ENCODE data around the gene G6PC1.
"Not testable (repeated sequence)": the region's sequence is repeated elsewhere in the genome, so short reads cannot be mapped to it uniquely, and the experiment has no call there.

The G6PC1 gene

DNA sequence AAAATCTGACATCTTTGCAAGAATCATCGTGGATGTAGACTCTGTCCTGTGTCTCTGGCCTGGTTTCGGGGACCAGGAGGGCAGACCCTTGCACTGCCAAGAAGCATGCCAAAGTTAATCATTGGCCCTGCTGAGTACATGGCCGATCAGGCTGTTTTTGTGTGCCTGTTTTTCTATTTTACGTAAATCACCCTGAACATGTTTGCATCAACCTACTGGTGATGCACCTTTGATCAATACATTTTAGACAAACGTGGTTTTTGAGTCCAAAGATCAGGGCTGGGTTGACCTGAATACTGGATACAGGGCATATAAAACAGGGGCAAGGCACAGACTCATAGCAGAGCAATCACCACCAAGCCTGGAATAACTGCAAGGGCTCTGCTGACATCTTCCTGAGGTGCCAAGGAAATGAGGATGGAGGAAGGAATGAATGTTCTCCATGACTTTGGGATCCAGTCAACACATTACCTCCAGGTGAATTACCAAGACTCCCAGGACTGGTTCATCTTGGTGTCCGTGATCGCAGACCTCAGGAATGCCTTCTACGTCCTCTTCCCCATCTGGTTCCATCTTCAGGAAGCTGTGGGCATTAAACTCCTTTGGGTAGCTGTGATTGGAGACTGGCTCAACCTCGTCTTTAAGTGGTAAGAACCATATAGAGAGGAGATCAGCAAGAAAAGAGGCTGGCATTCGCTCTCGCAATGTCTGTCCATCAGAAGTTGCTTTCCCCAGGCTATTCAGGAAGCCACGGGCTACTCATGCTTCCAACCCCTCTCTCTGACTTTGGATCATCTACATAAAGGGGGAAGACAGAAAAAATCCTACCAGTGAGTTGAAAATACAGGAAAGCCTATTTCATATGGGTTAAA, at the start of gene G6PC1:
Gene G6PC1 (plus strand): TSS at position 340 of the 872 bp plus-strand sequence. CDS start 78 bp downstream, at position 418.
- DNase-seq (ENCODE audit: low spot score) = no peak

DNA sequence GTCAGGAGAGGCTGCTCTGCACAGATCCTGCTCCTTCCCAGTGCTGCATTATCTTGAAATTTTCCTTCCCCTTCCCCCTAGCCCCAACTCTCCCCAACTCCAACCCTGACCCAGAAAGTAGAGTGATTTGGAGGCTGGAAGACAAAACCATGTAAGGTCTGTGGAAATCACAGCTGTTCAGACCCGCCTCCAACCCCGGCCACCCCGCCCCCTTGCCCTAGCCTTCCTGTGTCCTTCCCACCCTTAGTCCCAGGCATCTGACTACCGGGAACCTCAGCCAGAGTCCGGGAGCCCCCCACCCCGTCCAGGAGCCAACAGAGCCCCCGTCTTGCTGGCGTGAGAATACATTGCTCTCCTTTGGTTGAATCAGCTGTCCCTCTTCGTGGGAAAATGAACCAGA, 49.6 kb upstream of the G6PC1 start, which contains the start of gene AOC3:
Gene AOC3 (plus strand): TSS at position 246 of the 400 bp plus-strand sequence. CDS start 145 bp downstream, at position 391.
- DNase-seq (ENCODE audit: low spot score) = no peak

DNA sequence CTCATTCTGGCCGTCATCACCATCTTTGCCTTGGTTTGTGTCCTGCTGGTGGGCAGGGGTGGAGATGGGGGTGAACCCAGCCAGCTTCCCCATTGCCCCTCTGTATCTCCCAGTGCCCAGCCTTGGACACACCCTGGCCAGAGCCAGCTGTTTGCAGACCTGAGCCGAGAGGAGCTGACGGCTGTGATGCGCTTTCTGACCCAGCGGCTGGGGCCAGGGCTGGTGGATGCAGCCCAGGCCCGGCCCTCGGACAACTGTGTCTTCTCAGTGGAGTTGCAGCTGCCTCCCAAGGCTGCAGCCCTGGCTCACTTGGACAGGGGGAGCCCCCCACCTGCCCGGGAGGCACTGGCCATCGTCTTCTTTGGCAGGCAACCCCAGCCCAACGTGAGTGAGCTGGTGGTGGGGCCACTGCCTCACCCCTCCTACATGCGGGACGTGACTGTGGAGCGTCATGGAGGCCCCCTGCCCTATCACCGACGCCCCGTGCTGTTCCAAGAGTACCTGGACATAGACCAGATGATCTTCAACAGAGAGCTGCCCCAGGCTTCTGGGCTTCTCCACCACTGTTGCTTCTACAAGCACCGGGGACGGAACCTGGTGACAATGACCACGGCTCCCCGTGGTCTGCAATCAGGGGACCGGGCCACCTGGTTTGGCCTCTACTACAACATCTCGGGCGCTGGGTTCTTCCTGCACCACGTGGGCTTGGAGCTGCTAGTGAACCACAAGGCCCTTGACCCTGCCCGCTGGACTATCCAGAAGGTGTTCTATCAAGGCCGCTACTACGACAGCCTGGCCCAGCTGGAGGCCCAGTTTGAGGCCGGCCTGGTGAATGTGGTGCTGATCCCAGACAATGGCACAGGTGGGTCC, 49.0 kb upstream of the G6PC1 start:
- not testable (repeated sequence) for DNase-seq (ENCODE audit: low spot score)

DNA sequence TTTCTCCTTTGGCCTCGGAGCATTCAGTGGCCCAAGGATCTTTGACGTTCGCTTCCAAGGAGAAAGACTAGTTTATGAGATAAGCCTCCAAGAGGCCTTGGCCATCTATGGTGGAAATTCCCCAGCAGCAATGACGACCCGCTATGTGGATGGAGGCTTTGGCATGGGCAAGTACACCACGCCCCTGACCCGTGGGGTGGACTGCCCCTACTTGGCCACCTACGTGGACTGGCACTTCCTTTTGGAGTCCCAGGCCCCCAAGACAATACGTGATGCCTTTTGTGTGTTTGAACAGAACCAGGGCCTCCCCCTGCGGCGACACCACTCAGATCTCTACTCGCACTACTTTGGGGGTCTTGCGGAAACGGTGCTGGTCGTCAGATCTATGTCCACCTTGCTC, 48.2 kb upstream of the G6PC1 start:
- DNase-seq (ENCODE audit: low spot score) = no peak

DNA sequence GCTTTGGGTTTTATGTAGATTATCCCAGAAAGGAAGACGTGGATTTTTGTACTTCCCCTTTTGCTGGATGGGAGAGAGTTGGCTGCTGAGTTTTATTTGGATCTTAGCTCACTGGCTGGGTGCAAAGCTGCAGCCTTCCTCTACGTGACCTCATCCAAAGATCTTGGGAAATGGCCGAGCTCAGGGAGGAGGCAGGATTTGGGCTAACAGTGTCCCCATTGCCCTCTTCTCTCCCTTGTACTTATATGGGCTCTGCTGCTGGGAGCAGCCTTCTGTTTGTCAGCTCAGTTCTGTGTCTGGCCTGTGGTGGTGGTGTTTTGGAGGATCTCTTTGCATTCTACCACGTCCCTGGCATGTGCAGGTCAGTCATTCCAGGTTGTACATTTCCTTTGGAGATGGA, 47.6 kb upstream of the G6PC1 start:
- no peak for DNase-seq (ENCODE audit: low spot score)

DNA sequence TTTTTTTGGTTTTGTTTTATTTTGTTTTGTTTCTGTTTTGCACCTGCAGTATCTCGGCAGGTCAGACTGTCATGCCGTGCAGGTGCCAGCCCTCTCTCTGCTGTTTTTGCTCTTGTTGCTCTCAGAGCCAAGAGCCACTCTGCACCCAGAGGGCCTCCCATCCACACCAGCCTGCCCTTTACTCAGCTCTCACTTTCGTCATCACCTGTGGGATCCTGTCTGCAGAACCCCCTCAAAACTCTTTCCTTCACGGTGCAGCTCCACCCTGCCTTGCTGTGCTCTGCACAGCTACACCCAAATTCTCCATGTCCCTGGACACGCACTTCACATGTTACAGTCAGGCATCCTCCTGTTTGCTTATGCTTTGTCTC, 47.0 kb upstream of the G6PC1 start:
- no peak for DNase-seq (ENCODE audit: low spot score)

DNA sequence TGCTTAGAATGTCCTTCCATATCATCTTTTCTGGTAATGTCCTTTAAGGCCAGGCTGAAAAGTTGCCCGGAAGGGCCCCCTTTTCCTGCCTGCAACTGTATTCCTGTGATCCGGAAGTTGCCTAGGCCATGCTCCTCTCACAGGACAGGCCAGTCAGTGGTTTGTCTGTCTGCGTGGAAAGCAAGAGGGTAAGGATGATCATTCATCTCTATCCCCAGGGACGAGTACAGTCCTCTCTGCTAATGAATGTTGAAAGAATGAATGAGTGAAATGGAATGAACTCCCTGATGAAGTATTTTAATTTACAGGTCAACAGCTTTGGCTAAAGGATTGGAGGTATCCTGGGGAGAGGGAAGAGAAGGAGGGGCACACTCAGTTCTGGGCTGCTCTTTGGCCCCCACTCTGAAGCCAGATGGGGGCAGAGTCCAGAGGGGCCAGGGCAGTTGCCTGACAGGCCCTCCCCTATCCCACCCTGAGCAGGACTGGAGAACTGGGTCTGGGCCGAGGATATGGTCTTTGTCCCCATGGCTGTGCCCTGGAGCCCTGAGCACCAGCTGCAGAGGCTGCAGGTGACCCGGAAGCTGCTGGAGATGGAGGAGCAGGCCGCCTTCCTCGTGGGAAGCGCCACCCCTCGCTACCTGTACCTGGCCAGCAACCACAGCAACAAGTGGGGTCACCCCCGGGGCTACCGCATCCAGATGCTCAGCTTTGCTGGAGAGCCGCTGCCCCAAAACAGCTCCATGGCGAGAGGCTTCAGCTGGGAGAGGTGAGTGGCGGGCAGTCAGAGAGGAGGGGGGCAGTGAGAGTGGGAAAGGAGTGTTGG, 46.4 kb upstream of the G6PC1 start:
- no peak for DNase-seq (ENCODE audit: low spot score)

DNA sequence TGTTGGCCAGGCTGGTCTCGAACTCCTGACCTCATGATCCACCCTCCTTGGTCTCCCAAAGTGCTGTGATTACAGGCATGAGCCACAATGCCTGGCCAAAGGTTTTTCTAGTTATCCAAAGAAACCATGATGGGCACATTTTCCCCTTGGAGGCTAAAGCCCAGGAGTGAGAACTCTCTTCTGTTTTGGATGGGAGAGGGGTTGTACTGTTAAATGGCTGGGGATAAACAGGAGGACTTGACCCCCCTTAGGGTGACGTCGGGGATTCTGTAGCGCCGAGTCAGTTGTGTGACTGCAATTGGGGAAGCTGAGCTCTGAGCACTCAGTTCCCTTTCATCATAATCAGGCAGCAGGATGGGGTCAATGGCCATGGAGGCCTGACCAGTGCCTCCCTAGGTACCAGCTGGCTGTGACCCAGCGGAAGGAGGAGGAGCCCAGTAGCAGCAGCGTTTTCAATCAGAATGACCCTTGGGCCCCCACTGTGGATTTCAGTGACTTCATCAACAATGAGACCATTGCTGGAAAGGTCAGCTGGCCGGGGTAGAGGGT, 45.5 kb upstream of the G6PC1 start:
- DNase-seq (ENCODE audit: low spot score) = no peak

DNA sequence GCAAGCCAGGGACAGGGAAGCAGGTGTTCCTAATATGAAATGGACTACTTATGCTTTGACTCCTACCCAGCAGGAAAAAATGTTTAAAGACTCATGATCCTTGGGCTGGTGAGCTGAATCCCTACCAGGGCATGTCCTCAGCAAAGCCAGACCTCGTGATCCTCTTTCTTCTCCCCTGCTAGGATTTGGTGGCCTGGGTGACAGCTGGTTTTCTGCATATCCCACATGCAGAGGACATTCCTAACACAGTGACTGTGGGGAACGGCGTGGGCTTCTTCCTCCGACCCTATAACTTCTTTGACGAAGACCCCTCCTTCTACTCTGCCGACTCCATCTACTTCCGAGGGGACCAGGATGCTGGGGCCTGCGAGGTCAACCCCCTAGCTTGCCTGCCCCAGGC, 44.5 kb upstream of the G6PC1 start:
- DNase-seq (ENCODE audit: low spot score) = not testable (repeated sequence)

DNA sequence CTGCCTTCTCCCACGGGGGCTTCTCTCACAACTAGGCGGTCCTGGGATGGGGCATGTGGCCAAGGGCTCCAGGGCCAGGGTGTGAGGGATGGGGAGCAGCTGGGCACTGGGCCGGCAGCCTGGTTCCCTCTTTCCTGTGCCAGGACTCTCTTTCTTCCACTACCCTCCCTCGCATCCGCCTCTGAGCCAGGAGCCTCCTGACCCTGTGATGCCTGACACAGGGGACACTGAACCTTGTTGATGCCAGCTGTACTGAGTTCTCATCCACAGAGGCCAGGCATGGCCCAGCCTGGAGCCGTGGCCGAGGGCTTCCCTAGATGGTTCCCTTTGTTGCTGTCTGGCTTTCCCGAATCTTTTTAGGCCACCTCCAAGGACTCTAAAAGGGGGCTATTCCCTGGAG, 44.1 kb upstream of the G6PC1 start:
- not testable (repeated sequence) for DNase-seq (ENCODE audit: low spot score)

DNA sequence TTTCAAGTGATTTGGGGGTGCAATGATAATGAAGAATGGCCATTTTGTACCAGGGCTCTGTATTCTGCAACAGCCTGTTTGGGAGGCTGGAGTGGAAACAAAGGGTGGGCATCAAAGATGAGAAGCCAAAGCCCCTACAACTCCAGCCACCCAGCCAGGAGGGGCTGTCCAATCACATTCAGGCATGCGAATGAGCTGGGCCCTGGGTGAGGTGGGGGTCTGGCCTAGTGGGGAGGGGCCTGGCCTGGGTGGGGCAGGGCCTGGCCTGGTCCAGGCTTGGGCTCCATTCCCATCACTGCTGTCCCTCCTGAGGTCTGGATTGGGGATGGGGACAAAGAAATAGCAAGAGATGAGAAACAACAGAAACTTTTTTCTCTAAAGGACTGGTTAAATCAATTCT, 43.2 kb upstream of the G6PC1 start:
- no peak for DNase-seq (ENCODE audit: low spot score)

DNA sequence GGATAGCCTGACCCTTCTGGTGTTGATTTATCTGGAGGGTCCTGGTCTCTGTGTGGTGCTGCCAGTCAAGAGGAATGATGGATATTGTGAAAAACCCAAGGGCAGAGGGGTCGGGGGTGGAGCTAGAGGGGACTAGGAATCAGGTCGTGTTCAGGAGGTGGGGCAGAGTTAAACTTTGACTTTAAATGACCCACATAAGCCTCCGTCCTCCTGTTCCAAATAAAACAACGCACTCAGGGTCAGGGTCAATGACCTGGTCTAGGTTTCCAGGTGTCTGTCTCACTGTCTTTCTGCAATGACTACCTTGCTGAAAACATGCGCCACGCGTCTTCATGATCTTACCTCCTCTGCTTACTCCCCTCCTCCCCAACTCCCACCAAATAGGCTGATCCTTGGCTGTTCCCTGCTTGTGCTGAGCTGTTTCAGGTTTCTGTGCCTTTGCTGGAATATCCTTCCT, 34.9 kb upstream of the G6PC1 start:
- no peak for DNase-seq (ENCODE audit: low spot score)

DNA sequence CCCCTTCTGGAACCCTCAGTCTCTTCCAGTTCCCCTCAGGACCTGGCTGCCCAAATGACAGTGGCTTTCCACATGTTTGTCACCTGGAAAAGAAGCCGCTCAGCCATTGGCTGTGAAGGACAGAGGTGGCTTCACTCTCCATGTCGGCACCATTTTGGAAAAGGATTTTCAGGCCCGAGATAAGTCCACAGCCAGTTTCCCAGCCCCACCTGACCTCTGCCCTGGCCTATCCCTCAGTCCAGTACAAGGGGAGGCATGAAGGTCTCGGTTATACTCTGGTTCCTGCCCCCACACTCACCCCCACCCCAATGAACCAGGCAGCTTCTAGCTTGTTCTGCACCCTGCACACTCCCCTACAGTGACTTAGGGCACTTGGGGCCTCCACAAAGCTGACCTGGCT, 34.4 kb upstream of the G6PC1 start:
- no peak for DNase-seq (ENCODE audit: low spot score)

DNA sequence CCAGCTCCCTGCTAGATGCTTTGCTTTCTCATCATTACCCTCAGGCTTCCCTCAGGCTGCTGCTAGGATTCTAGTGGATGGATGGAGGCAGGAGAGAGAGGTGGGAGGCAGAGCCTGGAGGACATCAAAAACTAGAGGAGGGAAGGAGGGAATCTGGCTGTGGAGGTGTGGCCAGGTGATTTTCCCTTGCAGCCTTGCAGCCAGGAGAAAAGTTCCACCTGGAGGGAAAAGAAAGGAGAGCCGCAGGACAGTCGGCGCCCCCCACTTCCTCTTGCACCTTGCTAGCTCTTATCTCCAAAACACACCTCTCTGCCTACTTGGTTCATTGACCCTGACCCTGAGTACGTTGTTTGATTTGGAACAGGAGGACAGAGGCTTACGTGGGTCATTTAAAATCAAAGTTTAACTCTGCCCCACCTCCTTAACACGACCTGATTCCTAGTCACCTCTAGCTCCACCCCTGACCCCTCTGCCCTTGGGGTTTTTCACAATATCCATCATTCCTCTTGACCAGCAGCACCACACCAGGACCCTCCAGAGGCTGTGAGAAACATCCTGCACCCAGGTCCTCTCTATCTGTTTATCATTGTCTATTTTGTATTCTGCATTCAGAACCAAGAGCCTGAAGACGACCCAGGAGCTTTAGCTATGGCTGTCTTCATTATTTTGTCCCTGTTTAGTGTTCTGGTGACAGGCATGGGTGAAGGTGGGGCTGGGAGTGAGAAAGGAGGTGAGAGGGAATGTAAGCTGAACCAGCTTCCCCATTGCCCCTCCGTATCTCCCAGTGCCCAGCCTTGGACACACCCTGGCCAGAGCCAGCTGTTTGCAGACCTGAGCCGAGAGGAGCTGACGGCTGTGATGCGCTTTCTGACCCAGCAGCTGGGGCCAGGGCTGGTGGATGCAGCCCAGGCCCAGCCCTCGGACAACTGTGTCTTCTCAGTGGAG, 33.7 kb upstream of the G6PC1 start:
- no peak for DNase-seq (ENCODE audit: low spot score)

DNA sequence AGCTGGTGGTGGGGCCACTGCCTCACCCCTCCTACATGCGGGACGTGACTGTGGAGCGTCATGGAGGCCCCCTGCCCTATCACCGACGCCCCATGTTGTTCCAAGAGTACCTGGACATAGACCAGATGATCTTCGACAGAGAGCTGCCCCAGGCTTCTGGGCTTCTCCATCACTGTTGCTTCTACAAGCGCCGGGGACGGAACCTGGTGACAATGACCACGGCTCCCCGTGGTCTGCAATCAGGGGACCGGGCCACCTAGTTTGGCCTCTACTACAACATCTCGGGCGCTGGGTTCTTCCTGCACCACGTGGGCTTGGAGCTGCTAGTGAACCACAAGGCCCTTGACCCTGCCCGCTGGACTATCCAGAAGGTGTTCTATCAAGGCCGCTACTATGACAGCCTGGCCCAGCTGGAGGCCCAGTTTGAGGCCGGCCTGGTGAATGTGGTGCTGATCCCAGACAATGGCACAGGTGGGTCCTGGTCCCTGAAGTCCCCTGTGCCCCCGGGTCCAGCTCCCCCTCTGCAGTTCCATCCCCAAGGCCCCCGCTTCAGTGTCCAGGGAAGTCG, 32.8 kb upstream of the G6PC1 start:
- DNase-seq (ENCODE audit: low spot score) = not testable (repeated sequence)

DNA sequence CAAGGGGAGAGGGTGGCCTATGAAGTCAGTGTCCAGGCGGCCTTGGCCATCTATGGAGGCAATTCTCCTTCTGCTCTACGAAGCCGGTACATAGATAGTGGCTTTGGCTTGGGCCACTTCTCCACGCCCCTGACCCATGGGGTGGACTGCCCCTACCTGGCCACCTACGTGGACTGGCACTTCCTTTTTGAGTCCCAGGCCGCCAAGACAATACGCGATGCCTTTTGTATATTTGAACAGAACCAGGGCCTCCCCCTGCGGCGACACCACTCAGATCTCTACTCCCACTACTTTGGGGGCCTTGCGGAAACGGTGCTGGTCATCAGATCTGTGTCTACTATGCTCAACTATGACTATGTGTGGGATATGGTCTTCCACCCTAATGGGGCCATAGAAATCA, 32.3 kb upstream of the G6PC1 start:
- DNase-seq (ENCODE audit: low spot score) = no peak

DNA sequence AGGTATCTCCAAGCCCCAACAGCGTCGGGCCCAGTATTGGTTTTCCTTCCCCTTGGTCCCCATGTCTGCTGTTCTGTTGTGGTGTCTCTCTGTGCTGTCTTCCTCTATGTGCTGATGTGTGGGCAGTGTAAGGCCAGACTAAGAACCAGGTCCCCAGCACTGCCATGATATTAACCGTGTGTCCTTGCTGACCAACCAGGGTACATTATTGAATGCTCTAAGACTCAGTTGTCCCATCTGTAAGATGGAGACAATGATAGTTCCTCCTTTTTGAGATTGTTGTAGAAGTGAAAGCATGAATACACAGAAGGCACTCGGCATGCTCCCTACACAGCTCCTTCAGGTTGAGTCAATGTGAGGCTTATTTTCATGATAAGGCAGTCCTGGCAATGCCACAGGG, 29.0 kb upstream of the G6PC1 start:
- no peak for DNase-seq (ENCODE audit: low spot score)

DNA sequence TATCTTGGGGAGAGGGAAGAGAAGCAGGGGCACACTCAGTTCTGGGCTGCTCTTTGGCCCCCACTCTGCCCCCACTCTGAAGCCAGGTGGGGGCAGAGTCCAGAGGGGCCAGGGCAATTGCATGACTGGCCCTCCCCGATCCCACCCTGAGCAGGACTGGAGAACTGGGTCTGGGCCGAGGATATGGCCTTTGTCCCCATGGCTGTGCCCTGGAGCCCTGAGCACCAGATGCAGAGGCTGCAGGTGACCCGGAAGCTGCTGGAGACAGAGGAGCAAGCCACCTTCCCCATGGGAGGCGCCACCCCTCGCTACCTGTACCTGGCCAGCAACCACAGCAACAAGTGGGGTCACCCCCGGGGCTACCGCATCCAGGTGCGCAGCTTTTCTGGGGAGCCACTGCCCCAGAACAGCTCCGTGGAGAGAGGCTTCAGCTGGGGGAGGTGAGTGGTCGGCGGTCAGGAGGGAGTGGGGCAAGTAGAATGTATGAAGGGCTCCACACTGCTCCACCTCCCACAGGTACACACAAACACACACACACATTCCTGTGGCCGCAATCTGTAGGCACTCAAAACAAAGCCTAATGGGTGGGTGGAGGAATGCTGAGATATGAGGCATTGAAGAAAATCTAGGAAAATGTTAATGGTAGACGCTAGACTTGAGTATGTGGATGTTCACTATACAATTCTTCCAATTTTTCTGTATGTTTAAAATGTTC, 28.2 kb upstream of the G6PC1 start:
- DNase-seq (ENCODE audit: low spot score) = no peak

DNA sequence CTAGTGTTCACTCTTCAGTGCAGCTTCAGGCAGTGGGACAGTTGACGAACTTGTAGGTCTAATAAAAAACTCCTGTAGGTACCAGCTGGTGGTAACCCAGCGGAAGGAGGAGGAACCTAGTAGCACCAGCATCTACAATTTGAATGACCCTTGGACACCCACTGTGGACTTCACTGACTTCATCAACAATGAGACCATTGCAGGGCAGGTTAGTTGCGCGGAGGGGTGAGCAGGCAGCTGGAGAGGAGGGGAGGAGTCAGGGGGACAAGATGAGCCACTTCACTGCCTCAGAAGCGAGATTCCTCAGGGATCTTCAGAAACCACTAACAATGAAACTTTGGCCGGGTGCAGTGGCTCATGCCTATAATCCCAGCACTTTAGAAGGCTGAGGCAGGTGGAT, 27.3 kb upstream of the G6PC1 start:
- DNase-seq (ENCODE audit: low spot score) = no peak

All from kidney capillary endothelial cell (primary cell).